Measurements from ENCODE around the gene THAP9.

Gene THAP9

DNA sequence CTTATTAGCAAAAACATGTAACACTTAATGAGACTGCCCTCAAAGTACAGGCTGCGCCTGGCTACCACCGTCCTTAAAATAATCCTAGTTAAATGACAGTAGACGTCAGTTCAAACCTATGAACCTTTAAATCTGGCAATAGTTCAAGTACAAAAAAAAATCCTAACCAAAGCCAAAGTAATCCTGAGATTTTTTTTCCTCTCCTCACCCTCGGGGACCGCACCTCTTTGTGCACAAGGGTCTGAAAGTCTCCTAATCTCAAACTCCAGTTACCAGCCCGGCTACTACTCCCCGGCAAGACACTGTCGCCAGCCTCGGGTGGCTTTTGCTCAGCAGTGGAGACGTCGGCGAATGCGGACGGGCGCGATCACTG, 10.0 kb upstream of the THAP9 start:
- TF ChIP-seq CTCF (IDR thresholded peaks at IDR 0.05; ENCODE audit: extremely low read depth, missing control alignments): no peak
- no peak for DNase-seq (ENCODE audit: low spot score)

GRCh38 chr4:82890901-82891706, 9.4 kb upstream of the THAP9 start, which contains the start of gene SEC31A:
Gene SEC31A (minus strand): TSS chr4:82891153. CDS start chr4:82881936, 9,217 bp downstream.
- peak; percentile 91 for DNase-seq (ENCODE audit: low spot score)
- peak; percentile 0 for TF ChIP-seq CTCF (IDR thresholded peaks at IDR 0.05; ENCODE audit: extremely low read depth, missing control alignments)

- no peak for TF ChIP-seq CTCF (IDR thresholded peaks at IDR 0.05; ENCODE audit: extremely low read depth, missing control alignments)
- DNase-seq (ENCODE audit: low spot score): no peak
These were observed 8.6 kb upstream of the THAP9 start for GRCh38 chr4:82891707-82892466.

GRCh38 chr4:82892467-82892802, 8.1 kb upstream of the THAP9 start:
- TF ChIP-seq CTCF (IDR thresholded peaks at IDR 0.05; ENCODE audit: extremely low read depth, missing control alignments): no peak
- DNase-seq (ENCODE audit: low spot score): no peak

GRCh38 chr4:82893942-82894341, 6.6 kb upstream of the THAP9 start:
- TF ChIP-seq CTCF (IDR thresholded peaks at IDR 0.05; ENCODE audit: extremely low read depth, missing control alignments): no peak
- DNase-seq (ENCODE audit: low spot score): no peak

GRCh38 chr4:82896755-82897154, 3.8 kb upstream of the THAP9 start:
- no peak for TF ChIP-seq CTCF (IDR thresholded peaks at IDR 0.05; ENCODE audit: extremely low read depth, missing control alignments)

More at GRCh38 chr4:82896755-82897154, 3.8 kb upstream of the THAP9 start:
- DNase-seq (ENCODE audit: low spot score): no peak
